ENCODE results near the gene SLC4A7. TPM values are rescaled to one million over a fixed set of nuclear protein-coding genes. Genes with fewer than 3 reads are reported as not detected.

The SLC4A7 gene
- total RNA-seq, 4 donors from 2014 or later = 23.1 to 62.9 (median 43.6) TPM

DNA sequence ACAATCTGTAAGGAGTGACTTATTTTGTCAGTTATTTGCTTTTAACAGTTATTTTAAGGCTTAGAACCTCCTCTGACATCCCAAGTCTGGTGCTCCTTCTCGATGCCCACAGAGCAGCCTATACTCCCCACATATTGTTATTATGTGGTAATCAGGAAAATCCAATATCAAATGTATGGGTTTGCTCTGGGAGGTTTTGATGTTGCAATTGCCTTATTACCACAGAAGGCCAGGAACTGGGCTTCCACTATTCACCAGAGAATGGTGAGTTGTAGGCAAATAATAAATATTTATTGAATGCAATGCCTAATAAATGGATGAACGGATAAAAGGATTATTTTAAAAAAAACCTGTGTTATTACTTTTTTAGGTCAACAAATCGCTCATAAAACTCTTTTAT, 127.2 kb downstream of the SLC4A7 start:
- ATAC-seq = no peak
- Histone ChIP-seq H3K27me3 (no peaks in the 10 kb centered on the region), H3K4me3 (no peak overlapping the region), H3K27ac (no peak overlapping the region), H3K4me1 (no peaks in the 10 kb centered on the region), H3K9me3 (no peaks in the 10 kb centered on the region), H3K36me3 (no peaks in the 10 kb centered on the region)
- WGBS, 2 donors (ENCODE audit: low coverage in 1 of 2) = 85% methylated on average over 3 of the region's 3 CpGs
- no peak for TF ChIP-seq POLR2AphosphoS5 (IDR thresholded peaks at IDR 0.05)
- no peak for TF ChIP-seq CTCF (IDR thresholded peaks at IDR 0.05)
- no peak for TF ChIP-seq EP300 (IDR thresholded peaks at IDR 0.05)
- no peak for TF ChIP-seq POLR2A (IDR thresholded peaks at IDR 0.05)

DNA sequence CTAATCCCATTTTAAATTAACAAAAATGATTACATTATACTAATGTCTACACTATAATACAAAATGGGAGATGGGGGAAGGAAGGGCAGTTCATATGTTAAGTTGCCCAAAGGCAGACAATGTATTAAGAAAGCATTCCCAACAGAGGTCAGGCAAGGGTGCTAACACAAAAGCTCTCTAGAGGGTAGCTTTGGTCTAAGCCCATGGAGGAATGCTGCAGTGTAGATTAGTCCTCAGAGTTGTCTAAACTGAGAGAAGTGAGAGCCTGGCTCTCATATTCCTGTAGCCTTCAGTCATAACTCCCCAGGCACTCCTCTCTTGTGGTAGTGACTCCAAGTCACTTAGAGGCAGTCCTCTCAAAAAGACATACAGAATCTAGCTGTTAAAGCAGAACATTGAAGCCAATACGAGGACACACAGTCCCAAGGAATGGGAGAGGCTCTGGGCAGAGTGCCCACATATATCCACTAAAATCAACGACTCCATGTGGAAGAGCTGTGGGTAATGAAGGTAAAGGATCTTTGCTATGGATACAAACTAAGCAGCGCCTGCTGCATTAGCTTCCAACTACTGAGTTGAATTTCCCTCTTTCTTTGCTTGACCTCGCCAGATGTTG, 129.5 kb downstream of the SLC4A7 start:
- Histone ChIP-seq H3K36me3 (no peaks in the 10 kb centered on the region), H3K27ac (no peak overlapping the region), H3K4me1 (no peaks in the 10 kb centered on the region), H3K4me3 (no peak overlapping the region), H3K9me3 (no peaks in the 10 kb centered on the region), H3K27me3 (no peaks in the 10 kb centered on the region)
- ATAC-seq = no peak
- 78% methylated on average over 4 of the region's 4 CpGs for WGBS, 2 donors (ENCODE audit: low coverage in 1 of 2)
- TF ChIP-seq POLR2AphosphoS5 (IDR thresholded peaks at IDR 0.05) (no peak), EP300 (IDR thresholded peaks at IDR 0.05) (no peak), CTCF (IDR thresholded peaks at IDR 0.05) (no peak), POLR2A (IDR thresholded peaks at IDR 0.05) (no peak)

DNA sequence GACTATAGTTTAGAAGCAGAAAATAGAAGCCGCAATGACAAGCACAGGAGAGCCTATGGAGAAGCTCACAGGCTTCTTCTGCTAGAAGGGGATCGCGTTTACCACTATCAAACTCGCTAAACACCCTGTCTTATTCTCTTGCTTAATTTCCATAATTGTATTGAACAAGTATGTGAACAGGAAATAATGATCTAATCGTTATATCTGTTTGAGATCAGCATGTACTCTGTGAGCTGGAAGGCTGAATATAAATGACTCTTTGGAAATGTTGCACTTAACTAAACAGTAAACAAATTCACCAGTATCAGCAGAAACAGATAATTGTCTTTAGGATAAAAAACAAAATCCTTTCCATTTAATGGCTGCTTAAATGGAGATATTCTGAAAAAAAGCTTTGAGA, 130.0 kb downstream of the SLC4A7 start:
- Histone ChIP-seq H3K27me3 (no peaks in the 10 kb centered on the region), H3K36me3 (no peaks in the 10 kb centered on the region), H3K4me3 (no peak overlapping the region), H3K27ac (no peak overlapping the region), H3K9me3 (no peaks in the 10 kb centered on the region), H3K4me1 (no peaks in the 10 kb centered on the region)
- ATAC-seq = no peak
- WGBS, 2 donors (ENCODE audit: low coverage in 1 of 2) = 69 to 75% methylated on average over 5 of the region's 5 CpGs
- no peak for TF ChIP-seq EP300 (IDR thresholded peaks at IDR 0.05)
- TF ChIP-seq POLR2A (IDR thresholded peaks at IDR 0.05) = no peak
- TF ChIP-seq POLR2AphosphoS5 (IDR thresholded peaks at IDR 0.05) = no peak
- TF ChIP-seq CTCF (IDR thresholded peaks at IDR 0.05) = no peak

- no peaks in the 10 kb centered on the region for H3K36me3 ChIP-seq
- no peaks in the 10 kb centered on the region for H3K27me3 ChIP-seq
- no peaks in the 10 kb centered on the region for H3K9me3 ChIP-seq
- no peak overlapping the region for H3K27ac ChIP-seq
- H3K4me3 ChIP-seq = no peak overlapping the region
- no peaks in the 10 kb centered on the region for H3K4me1 ChIP-seq
- WGBS, 2 donors (ENCODE audit: low coverage in 1 of 2) = 79 to 91% methylated on average over 1 of the region's 1 CpG
- TF ChIP-seq EP300 (IDR thresholded peaks at IDR 0.05) = no peak
- TF ChIP-seq CTCF (IDR thresholded peaks at IDR 0.05) = no peak
- no peak for ATAC-seq
Measured at GRCh38 chr3:27353221-27353620, 131.0 kb downstream of the SLC4A7 start.

DNA sequence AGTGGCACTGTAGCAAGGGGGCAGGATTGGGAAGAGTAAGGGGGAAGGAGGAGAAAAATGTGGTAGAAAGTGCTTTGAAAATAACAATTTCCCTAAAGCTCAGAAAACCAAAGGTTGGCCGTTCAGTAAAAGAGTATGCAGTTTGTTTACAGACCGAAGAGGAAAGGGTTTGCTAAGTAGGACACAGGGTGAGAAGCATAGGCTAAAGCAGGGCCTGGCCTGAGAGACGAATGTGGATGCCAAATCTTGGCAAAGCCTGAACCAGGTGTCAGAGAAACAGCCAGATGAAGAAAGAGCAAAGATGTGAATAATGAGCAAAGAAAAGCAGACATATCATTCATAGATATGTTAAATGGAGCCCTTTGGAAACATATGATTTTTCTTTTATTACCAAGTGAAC, 132.1 kb downstream of the SLC4A7 start:
- no peaks in the 10 kb centered on the region for H3K9me3 ChIP-seq
- no peaks in the 10 kb centered on the region for H3K36me3 ChIP-seq
- TF ChIP-seq POLR2A (IDR thresholded peaks at IDR 0.05) (no peak), POLR2AphosphoS5 (IDR thresholded peaks at IDR 0.05) (no peak), CTCF (IDR thresholded peaks at IDR 0.05) (no peak), EP300 (IDR thresholded peaks at IDR 0.05) (no peak)
- no peaks in the 10 kb centered on the region for H3K4me1 ChIP-seq
- no peak overlapping the region for H3K27ac ChIP-seq
- no peaks in the 10 kb centered on the region for H3K27me3 ChIP-seq
- no peak for ATAC-seq
- WGBS, 2 donors (ENCODE audit: low coverage in 1 of 2) = 55 to 66% methylated on average over 3 of the region's 3 CpGs
- no peak overlapping the region for H3K4me3 ChIP-seq
